Hepatocyte (in vitro differentiated cells): ENCODE measurements around the gene DCUN1D1. TPM values are rescaled to one million over a fixed set of nuclear protein-coding genes. Genes with fewer than 3 reads are reported as not detected.

Experiments
- DNase-seq: peaks from one replicate; pipeline ENCODE4 v3.0.0-alpha.2; 2016; ENCODE audit warnings: low spot score
- H2AFZ ChIP-seq: fragments of 200-600 bp; sonication (generic); 2 replicates; pipeline ENCODE4 v1.6.0; 2016; ENCODE audit warnings: antibody characterized with exemption, mild to moderate bottlenecking
- H3K27ac ChIP-seq: fragments of 200-600 bp; sonication (generic); 2 replicates; pipeline ENCODE4 v1.5.1; 2016; ENCODE audit warnings: mild to moderate bottlenecking
- H3K27me3 ChIP-seq: fragments of 200-600 bp; sonication (generic); 2 replicates; pipeline ENCODE4 v1.6.1; 2016
- H3K36me3 ChIP-seq: fragments of 200-600 bp; sonication (generic); replicated peaks from 2 replicates; pipeline ENCODE4 v1.5.1; 2016; ENCODE audit warnings: low read depth; ENCODE audit not compliant: insufficient read depth
- H3K4me1 ChIP-seq: fragments of 200-600 bp; sonication (generic); 2 replicates; pipeline ENCODE4 v1.5.1; 2016; ENCODE audit warnings: mild to moderate bottlenecking, moderate library complexity; ENCODE audit not compliant: insufficient read depth
- H3K4me2 ChIP-seq: fragments of 200-600 bp; sonication (generic); 2 replicates; pipeline ENCODE4 v1.6.0; 2016
- H3K4me3 ChIP-seq: fragments of 200-600 bp; sonication (generic); 2 replicates; pipeline ENCODE4 v1.5.1; 2016; ENCODE audit warnings: mild to moderate bottlenecking
- H3K79me2 ChIP-seq: fragments of 200-600 bp; sonication (generic); 2 replicates; pipeline ENCODE4 v1.6.0; 2017; ENCODE audit warnings: mild to moderate bottlenecking
- H3K9me2 ChIP-seq: fragments of 200-600 bp; sonication (generic); replicated peaks from 2 replicates; pipeline ENCODE4 v1.6.0; 2017; ENCODE audit warnings: mild to moderate bottlenecking; ENCODE audit not compliant: insufficient read depth
- H3K9me3 ChIP-seq: fragments of 200-600 bp; sonication (generic); 2 replicates; pipeline ENCODE4 v1.5.1; 2016; ENCODE audit warnings: low read depth, mild to moderate bottlenecking
- H4K20me1 ChIP-seq: fragments of 200-600 bp; sonication (generic); 2 replicates; pipeline ENCODE4 v1.6.0; 2016; ENCODE audit warnings: mild to moderate bottlenecking; ENCODE audit not compliant: insufficient read depth, poor library complexity, severe bottlenecking
- EZH2 ChIP-seq: fragments of 200-600 bp; sonication (generic); IDR thresholded peaks from 2 replicates; pipeline ENCODE4 v1.6.1; 2016; ENCODE audit warnings: antibody characterized with exemption, mild to moderate bottlenecking, borderline replicate concordance
- EZH2phosphoT487 ChIP-seq: fragments of 200-600 bp; sonication (generic); IDR thresholded peaks from one replicate; pipeline ENCODE4 v1.6.1; 2018; ENCODE audit warnings: antibody characterized with exemption, mild to moderate bottlenecking, low read depth, moderate library complexity; ENCODE audit not compliant: unreplicated experiment, severe bottlenecking
- WGBS: methylation state at CpG from one replicate; pipeline ENCODE4 v1.1.6; 2016; ENCODE audit warnings: low lambda C conversion rate; ENCODE audit errors: missing lambda C conversion rate; 5-methylcytosine and 5-hydroxymethylcytosine counted together
- polyA plus RNA-seq: library from polyadenylated mRNA; unstranded; fragments of >200 nt; fragmentation: Nextera tagmentation; extraction: Ambion mirVana; gene quantifications from 2 replicates; pipeline ENCODE4 v1.2.1, GENCODE V29; 2016
- total RNA-seq: library from RNA; depleted of rRNA; stranded (reverse); fragments of >200 nt; gene quantifications from 2 replicates; pipeline ENCODE4 v1.2.3, GENCODE V29; 2014
- TF ChIP-seq, protein P1 (sequence below): fragments of 200-600 bp; sonication (generic); IDR thresholded peaks from 2 replicates; pipeline ENCODE4 v1.5.1; 2016; ENCODE audit warnings: antibody characterized with exemption, mild to moderate bottlenecking; ENCODE audit not compliant: poor library complexity

Gene DCUN1D1
- total and polyA plus RNA-seq, 2 experiments from 2014 or later, result 22.2 to 49.2 TPM

DNA sequence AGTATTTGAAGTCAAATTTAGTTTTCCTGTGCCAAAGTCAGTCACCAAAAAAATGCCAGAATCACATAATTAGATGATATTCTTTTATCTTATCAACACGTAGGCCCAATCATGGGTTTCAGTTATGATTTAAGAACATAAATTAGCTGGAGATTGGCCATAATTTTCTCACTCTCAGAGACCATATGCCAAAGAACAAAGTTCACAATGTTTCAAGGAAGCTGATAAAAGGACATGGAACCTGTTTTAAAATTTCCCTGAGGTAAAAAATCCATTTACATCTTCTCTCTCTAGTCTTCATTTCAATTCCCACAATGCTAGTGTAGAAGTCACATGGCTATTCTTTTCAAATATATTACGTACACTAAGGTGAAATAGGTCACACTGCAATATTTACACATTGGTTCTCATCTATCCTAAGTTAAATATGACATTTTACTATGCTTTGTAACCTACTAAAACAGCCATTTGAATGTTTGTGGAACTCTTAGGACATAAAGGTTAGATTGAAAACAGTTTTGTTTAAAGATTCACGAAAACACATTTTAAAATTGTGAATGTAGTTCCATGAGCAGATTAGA is 42.7 kb upstream of the DCUN1D1 start:
- Histone ChIP-seq H4K20me1 (no peaks in the 10 kb centered on the region), H2AFZ (no peak overlapping the region), H3K4me2 (no peak overlapping the region), H3K27ac (peak overlapping the region; percentile 29), H3K27me3 (no peaks in the 10 kb centered on the region), H3K4me3 (no peak overlapping the region), H3K36me3 (peaks cover 4% of the 10 kb centered on the region), H3K9me3 (no peaks in the 10 kb centered on the region), H3K4me1 (no peaks in the 10 kb centered on the region), H3K9me2 (no peaks in the 10 kb centered on the region), H3K79me2 (no peaks in the 10 kb centered on the region)
- WGBS, result 70% methylated on average over 3 of the region's 3 CpGs
- TF ChIP-seq EZH2 (no peak), EZH2phosphoT487 (no peak)
- TF ChIP-seq, protein P1, sequence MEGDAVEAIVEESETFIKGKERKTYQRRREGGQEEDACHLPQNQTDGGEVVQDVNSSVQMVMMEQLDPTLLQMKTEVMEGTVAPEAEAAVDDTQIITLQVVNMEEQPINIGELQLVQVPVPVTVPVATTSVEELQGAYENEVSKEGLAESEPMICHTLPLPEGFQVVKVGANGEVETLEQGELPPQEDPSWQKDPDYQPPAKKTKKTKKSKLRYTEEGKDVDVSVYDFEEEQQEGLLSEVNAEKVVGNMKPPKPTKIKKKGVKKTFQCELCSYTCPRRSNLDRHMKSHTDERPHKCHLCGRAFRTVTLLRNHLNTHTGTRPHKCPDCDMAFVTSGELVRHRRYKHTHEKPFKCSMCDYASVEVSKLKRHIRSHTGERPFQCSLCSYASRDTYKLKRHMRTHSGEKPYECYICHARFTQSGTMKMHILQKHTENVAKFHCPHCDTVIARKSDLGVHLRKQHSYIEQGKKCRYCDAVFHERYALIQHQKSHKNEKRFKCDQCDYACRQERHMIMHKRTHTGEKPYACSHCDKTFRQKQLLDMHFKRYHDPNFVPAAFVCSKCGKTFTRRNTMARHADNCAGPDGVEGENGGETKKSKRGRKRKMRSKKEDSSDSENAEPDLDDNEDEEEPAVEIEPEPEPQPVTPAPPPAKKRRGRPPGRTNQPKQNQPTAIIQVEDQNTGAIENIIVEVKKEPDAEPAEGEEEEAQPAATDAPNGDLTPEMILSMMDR, result no peak
- no peak for DNase-seq

DNA sequence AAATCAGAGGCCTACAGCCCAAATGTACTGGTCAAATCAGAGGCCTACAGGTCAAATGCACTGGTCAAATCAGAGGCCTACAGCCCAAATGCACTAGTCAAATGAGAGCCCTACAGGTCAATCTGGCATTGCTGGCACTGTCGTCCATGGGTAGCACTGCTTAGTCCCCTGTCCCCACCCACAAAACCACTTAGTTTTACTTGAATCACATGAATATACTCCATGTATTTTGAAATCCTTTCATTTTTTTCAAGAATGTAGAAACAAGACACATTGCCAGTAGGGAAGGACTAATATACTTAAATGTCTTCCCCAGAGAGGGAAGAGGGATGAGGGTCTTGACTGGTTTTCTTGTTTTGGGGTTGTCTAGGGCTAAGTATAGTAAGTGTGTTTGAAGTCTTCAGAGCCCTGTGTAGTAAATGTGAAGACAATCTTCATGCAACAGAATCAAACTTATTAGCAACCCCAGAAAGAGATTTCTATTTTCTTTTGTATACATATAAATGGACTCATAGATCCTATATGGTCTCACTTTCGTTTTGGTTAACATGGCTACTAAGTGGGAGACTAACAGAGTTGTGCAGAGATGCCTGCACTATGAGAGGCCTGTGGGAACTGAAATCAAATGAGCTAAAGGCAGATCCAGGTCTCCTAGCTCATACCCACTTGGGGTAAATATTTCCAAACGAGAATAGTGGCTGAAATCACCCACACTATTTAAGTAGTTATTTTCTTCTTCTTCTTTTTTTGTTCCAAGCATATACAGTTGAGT is 38.3 kb upstream of the DCUN1D1 start:
- no peaks in the 10 kb centered on the region for H3K9me2 ChIP-seq
- H3K27ac ChIP-seq, result no peak overlapping the region
- no peaks in the 10 kb centered on the region for H3K4me1 ChIP-seq
- 94% methylated on average over 3 of the region's 3 CpGs for WGBS
- H3K36me3 ChIP-seq, result peaks cover 4% of the 10 kb centered on the region
- H3K79me2 ChIP-seq, result no peaks in the 10 kb centered on the region
- no peak overlapping the region for H3K4me3 ChIP-seq
- H2AFZ ChIP-seq, result no peak overlapping the region
- H4K20me1 ChIP-seq, result no peaks in the 10 kb centered on the region
- H3K4me2 ChIP-seq, result no peak overlapping the region
- no peaks in the 10 kb centered on the region for H3K27me3 ChIP-seq
- TF ChIP-seq, protein P1, result no peak
- TF ChIP-seq EZH2 (no peak), EZH2phosphoT487 (no peak)
- DNase-seq, result no peak
- H3K9me3 ChIP-seq, result no peaks in the 10 kb centered on the region

DNA sequence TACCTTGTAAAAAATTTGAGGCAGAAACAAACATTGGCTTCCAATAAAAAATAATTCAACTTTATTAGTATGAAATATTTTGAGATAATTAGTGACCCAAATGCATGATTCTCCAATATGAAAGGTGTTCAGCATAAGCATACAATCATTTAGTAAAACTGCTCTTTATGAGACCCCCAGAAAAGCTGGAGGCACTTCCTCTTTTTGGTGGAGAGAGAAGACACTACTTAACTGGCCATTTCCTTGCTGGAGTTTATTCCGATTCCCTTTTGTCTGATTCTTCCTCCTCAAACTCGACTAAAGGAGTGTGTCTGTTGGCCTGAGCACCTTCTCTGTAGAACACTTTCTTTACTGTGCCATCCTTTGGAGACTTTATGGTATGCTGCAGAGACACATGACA is 34.8 kb upstream of the DCUN1D1 start:
- no peak for DNase-seq
- Histone ChIP-seq H3K79me2 (no peaks in the 10 kb centered on the region), H3K4me3 (no peak overlapping the region), H3K36me3 (peaks cover 4% of the 10 kb centered on the region), H3K9me2 (no peaks in the 10 kb centered on the region), H3K4me2 (no peak overlapping the region), H4K20me1 (no peaks in the 10 kb centered on the region), H2AFZ (no peak overlapping the region), H3K4me1 (no peaks in the 10 kb centered on the region), H3K27me3 (no peaks in the 10 kb centered on the region), H3K27ac (no peak overlapping the region), H3K9me3 (no peaks in the 10 kb centered on the region)
- TF ChIP-seq EZH2 (no peak), EZH2phosphoT487 (no peak)
- TF ChIP-seq, protein P1, result no peak
- 94% methylated on average over 2 of the region's 2 CpGs for WGBS
